Upper lobe of left lung (tissue), 6 donors: ENCODE data around the gene IFI27L2. TPM values are rescaled to one million over a fixed set of nuclear protein-coding genes. Genes with fewer than 3 reads are reported as not detected.

Source experiments
- ATAC-seq, 2 donors: fragments of 200-7000 bp; cut with Tn5 transposase; one replicate each; pipeline ENCODE4 v1.9.1; 2022; ENCODE audit warnings: mild to moderate bottlenecking in 2 of 2, moderate library complexity in 2 of 2; ENCODE audit not compliant: low FRiP score in 2 of 2
- DNase-seq, 2 donors: peaks; one replicate each; pipeline ENCODE4 v3.0.0-alpha.2; 2019 to 2020
- H3K27ac ChIP-seq, 4 donors: fragments of 200-600 bp; sonication (generic); one replicate each; pipeline ENCODE4 v1.5.1; 2016 to 2019
- H3K27me3 ChIP-seq, 4 donors: fragments of 200-600 bp; sonication (generic); one replicate each; pipeline ENCODE4 v1.5.1; 2017 to 2019
- H3K36me3 ChIP-seq, 4 donors: fragments of 200-600 bp; sonication (generic); one replicate each; pipeline ENCODE4 v1.5.1; 2016 to 2019
- H3K4me1 ChIP-seq, 4 donors: fragments of 200-600 bp; sonication (generic); one replicate each; pipeline ENCODE4 v1.5.1; 2018 to 2019
- H3K4me3 ChIP-seq, 4 donors: fragments of 200-600 bp; sonication (generic); one replicate each; pipeline ENCODE4 v1.5.1; 2017 to 2019; ENCODE audit warnings: mild to moderate bottlenecking in 2 of 4, moderate library complexity in 1 of 4
- H3K9me3 ChIP-seq, 4 donors: fragments of 200-600 bp; sonication (generic); one replicate each; pipeline ENCODE4 v1.5.1; 2018 to 2019
- CTCF ChIP-seq, 6 experiments: fragments of 450-650 bp in 4 of 6; fragments of 200-600 bp in 2 of 6; sonication (generic) in 2 of 6; IDR thresholded peaks; one replicate each; pipeline ENCODE4 v1.5.1; 2016 to 2019; ENCODE audit warnings: antibody characterized with exemption in 6 of 6
- EP300 ChIP-seq, 4 donors: sonication (generic); formaldehyde crosslinking; IDR thresholded peaks; one replicate each; pipeline ENCODE4 v1.5.1; 2017; ENCODE audit warnings: antibody characterized with exemption in 4 of 4, control low read depth in 2 of 4
- POLR2A ChIP-seq, 4 donors: fragments of 450-650 bp; IDR thresholded peaks; one replicate each; pipeline ENCODE4 v1.5.1; 2016 to 2017; ENCODE audit warnings: antibody characterized with exemption in 4 of 4, mild to moderate bottlenecking in 2 of 4
- POLR2AphosphoS5 ChIP-seq, 2 donors: sonication (generic); formaldehyde crosslinking; IDR thresholded peaks; one replicate each; pipeline ENCODE4 v1.5.1; 2017; ENCODE audit warnings: antibody characterized with exemption in 2 of 2
- WGBS, 2 donors: methylation state at CpG; one replicate each; pipeline ENCODE4 v1.1.5; 2017 to 2018; 5-methylcytosine and 5-hydroxymethylcytosine counted together
- total RNA-seq, 6 donors: library from RNA; depleted of rRNA in 4 of 6; stranded (reverse); fragments of >200 nt in 4 of 6; gene quantifications; one replicate each; pipeline versions ENCODE4 v1.1.0 to v1.2.1, GENCODE V29; 2016 to 2021
- donor health status: DM: no; HTN: no; CAD: no; lungs with moderate emphysema.
- donor health status: DM: no; HTN: yes; CAD: no; lungs with severe emphysema.

Gene IFI27L2
- total RNA-seq, 6 donors from 2014 or later, result 45.2 to 118 (median 70.8) TPM

GRCh38 chr14:94175011-94175745 lies 45.8 kb upstream of the IFI27L2 start:
- H3K27me3 ChIP-seq, result peaks cover 0 to 14% (median 9%) of the 10 kb centered on the region in 4 donors
- ATAC-seq (peak in 1 of 2 donors; percentile 7), DNase-seq (peak in 1 of 2 donors; percentile 42)
- H3K9me3 ChIP-seq, result no peaks in the 10 kb centered on the region
- peak overlapping the region in 3 of 4 donors; percentile 42 to 86 (median 61) for H3K27ac ChIP-seq
- no peaks in the 10 kb centered on the region for H3K36me3 ChIP-seq
- peak overlapping the region; percentile 49 to 86 (median 73) for H3K4me3 ChIP-seq
- 3 to 6% methylated on average over 20 to 30 of the region's 30 CpGs for WGBS, 2 donors
- H3K4me1 ChIP-seq, result peaks cover 15 to 31% (median 19%) of the 10 kb centered on the region in 4 donors
- TF ChIP-seq EP300 (IDR thresholded peaks at IDR 0.05) (no peak), POLR2AphosphoS5 (IDR thresholded peaks at IDR 0.05) (no peak), CTCF (IDR thresholded peaks at IDR 0.05) (no peak), POLR2A (IDR thresholded peaks at IDR 0.05) (no peak)

DNA sequence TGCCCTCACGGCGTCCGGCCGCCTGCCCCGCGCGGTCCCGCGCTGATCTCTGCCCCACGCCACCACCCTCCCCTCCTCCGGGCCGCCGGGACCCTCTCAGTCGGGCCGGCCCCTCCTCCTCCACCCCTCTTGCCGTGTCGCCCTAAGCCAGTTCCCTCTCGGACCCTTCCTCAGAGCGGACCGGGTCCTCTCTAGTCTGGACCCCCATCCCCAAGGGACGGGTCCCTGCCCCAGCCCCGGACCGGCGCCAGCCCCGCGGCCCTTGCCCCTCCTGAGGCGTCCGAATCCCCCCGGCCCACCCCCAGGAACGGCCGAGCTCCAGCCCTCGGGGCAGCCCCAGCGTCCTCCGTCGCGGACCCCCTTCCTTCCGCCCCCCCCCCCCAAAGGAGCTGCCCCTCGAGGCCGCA lies 45.2 kb upstream of the IFI27L2 start:
- DNase-seq, result no peak
- WGBS, 2 donors, result 0 to 1% methylated on average over 2 to 24 of the region's 39 CpGs

DNA sequence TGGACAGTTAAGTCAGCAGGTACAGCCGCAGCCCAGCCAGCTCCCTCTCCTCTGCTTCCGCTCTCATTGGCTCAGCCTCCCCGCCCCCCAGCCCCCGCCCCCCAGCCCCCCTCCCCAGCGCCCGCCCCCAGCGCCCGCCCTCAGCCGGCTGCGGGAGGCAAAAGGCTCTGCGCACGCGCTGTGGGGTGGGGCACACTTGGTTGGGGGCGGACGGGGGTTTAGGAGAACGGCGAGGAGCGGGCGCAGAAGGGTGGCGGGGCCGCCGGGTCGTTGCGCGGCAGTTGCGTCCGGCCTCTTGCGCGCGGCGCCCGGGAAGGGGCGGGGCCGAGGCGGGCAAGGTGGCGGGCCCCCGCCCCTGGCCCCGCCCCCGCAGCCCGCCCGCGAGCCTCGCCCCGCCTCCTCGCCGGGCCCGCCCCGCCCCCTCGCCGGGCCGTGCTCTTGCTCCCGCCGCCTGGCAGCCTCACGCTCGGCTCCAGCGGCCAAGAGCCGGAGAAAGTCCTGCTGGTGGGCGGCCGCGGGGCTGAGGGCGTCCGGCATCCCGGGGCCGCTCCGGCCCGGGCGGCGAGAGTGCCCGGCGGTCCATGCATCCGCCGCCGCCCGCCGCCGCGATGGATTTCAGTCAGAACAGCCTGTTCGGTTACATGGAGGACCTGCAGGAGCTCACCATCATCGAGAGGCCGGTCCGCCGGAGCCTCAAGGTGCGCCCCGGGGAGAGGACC lies 44.6 kb upstream of the IFI27L2 start, which contains the start of gene PPP4R4:
TSS of gene PPP4R4 (plus strand) at position 438 of the 719 bp plus-strand sequence. CDS start at position 582, 144 bp downstream.
- Histone ChIP-seq H3K27ac (peak within 1 kb of the TSS; percentile 68 to 86 (median 81)), H3K36me3 (no peaks in the 10 kb centered on the region), H3K4me3 (peak within 1 kb of the TSS; percentile 67 to 86 (median 73)), H3K27me3 (peaks cover 0 to 14% (median 9%) of the 10 kb centered on the region in 4 donors), H3K9me3 (no peaks in the 10 kb centered on the region), H3K4me1 (peaks cover 15 to 31% (median 19%) of the 10 kb centered on the region in 4 donors)
- ATAC-seq, result peak; percentile 94 to 97
- DNase-seq, result peak; percentile 93 to 97
- 0% methylated on average over 10 of the region's 84 CpGs; no CpG with 5 or more reads in 1 of the 2 donors for WGBS, 2 donors
- peak in 1 of 2 donors; percentile 45 for TF ChIP-seq POLR2AphosphoS5 (IDR thresholded peaks at IDR 0.05)
- TF ChIP-seq POLR2A (IDR thresholded peaks at IDR 0.05), result peak in 1 of 4 donors; percentile 38
- no peak for TF ChIP-seq EP300 (IDR thresholded peaks at IDR 0.05)
- TF ChIP-seq CTCF (IDR thresholded peaks at IDR 0.05), result no peak

More for the DNA sequence above, 45.2 kb upstream of the IFI27L2 start:
- no peak for ATAC-seq
- peaks cover 15 to 31% (median 19%) of the 10 kb centered on the region in 4 donors for H3K4me1 ChIP-seq
- no peak for TF ChIP-seq EP300 (IDR thresholded peaks at IDR 0.05)
- TF ChIP-seq POLR2A (IDR thresholded peaks at IDR 0.05), result no peak
- TF ChIP-seq POLR2AphosphoS5 (IDR thresholded peaks at IDR 0.05), result no peak
- no peak for TF ChIP-seq CTCF (IDR thresholded peaks at IDR 0.05)
- peaks cover 0 to 14% (median 9%) of the 10 kb centered on the region in 4 donors for H3K27me3 ChIP-seq
- no peaks in the 10 kb centered on the region for H3K36me3 ChIP-seq
- H3K4me3 ChIP-seq, result peak overlapping the region; percentile 49 to 86 (median 73)
- peak overlapping the region; percentile 42 to 86 (median 56) for H3K27ac ChIP-seq
- no peaks in the 10 kb centered on the region for H3K9me3 ChIP-seq

DNA sequence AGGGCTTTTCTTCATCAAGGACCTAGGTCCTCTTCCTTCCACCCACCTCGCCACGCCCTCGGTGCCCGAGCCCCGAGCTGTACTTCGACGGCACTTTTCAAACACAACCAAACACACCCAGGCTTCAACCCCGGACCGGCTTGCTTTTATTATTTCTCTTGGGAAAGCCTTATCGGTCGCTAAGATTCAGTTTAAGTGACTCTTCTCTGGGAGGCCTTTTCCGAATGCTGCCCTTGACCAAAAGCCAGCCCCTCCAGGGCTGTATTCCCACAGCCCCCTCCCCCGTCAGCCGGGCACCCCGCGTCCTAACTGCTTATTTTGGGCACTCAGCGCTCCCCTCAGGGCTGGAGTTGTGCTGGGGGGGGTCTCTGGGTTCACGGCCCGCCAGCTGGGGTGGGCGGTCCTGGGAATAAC lies 44.1 kb upstream of the IFI27L2 start:
- peaks cover 0 to 14% (median 9%) of the 10 kb centered on the region in 4 donors for H3K27me3 ChIP-seq
- H3K4me3 ChIP-seq, result peak overlapping the region; percentile 67 to 86 (median 73)
- H3K27ac ChIP-seq, result peak overlapping the region; percentile 68 to 86 (median 81)
- DNase-seq (peak; percentile 43 to 79), ATAC-seq (peak in 1 of 2 donors; percentile 3)
- TF ChIP-seq POLR2A (IDR thresholded peaks at IDR 0.05) (peak in 1 of 4 donors; percentile 33), EP300 (IDR thresholded peaks at IDR 0.05) (no peak)
- WGBS, 2 donors, result 2 to 7% methylated on average over 15 to 20 of the region's 20 CpGs
- H3K36me3 ChIP-seq, result no peaks in the 10 kb centered on the region
- H3K9me3 ChIP-seq, result no peaks in the 10 kb centered on the region
- H3K4me1 ChIP-seq, result peaks cover 15 to 31% (median 19%) of the 10 kb centered on the region in 4 donors

DNA sequence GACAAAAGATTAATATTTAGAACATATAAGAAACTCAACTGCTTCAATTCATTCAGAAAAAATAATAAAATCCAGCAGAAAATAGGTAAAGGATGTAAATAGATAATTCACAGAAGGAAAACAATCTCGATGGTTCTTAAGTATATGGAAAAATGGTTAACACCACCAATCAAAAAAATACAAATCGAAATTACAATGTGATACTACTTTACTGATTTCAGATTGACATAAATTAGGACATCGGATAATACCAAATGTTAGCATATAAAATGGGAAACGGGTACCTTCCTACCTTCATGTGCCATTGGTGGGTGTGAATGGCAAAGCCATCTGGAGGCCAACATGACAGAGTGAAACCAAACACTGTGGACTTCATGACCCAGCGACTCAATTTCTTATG lies 43.1 kb upstream of the IFI27L2 start:
- Histone ChIP-seq H3K4me1 (peaks cover 15 to 31% (median 19%) of the 10 kb centered on the region in 4 donors), H3K9me3 (no peaks in the 10 kb centered on the region), H3K36me3 (no peaks in the 10 kb centered on the region), H3K4me3 (no peak overlapping the region), H3K27ac (no peak overlapping the region), H3K27me3 (peaks cover 0 to 14% (median 9%) of the 10 kb centered on the region in 4 donors)
- ATAC-seq (no peak), DNase-seq (no peak)
- no peak for TF ChIP-seq CTCF (IDR thresholded peaks at IDR 0.05)
- no peak for TF ChIP-seq POLR2A (IDR thresholded peaks at IDR 0.05)
- TF ChIP-seq EP300 (IDR thresholded peaks at IDR 0.05), result no peak
- no peak for TF ChIP-seq POLR2AphosphoS5 (IDR thresholded peaks at IDR 0.05)
- 84 to 88% methylated on average over 5 of the region's 5 CpGs for WGBS, 2 donors
